Skeletal muscle satellite cell (primary cell): Measurements from ENCODE around the gene FOXN3.

ENCODE experiments used
- H3K27me3 ChIP-seq: 2 replicates; pipeline ENCODE4 v1.7.0; 2013; ENCODE audit warnings: low read length; ENCODE audit not compliant: control insufficient read depth, insufficient read depth
- H3K36me3 ChIP-seq: 2 replicates; pipeline ENCODE4 v1.7.0; 2013; ENCODE audit warnings: mild to moderate bottlenecking, control low read depth, low read length; ENCODE audit not compliant: insufficient read depth
- H3K4me1 ChIP-seq: 2 replicates; pipeline ENCODE4 v1.7.0; 2013; ENCODE audit warnings: low read length; ENCODE audit not compliant: control insufficient read depth, insufficient read depth
- H3K4me2 ChIP-seq: 2 replicates; pipeline ENCODE4 v1.7.0; 2013; ENCODE audit warnings: mild to moderate bottlenecking, low read length
- H3K4me3 ChIP-seq: 2 replicates; pipeline ENCODE4 v1.7.0; 2013; ENCODE audit warnings: low read length
- H3K9ac ChIP-seq: 2 replicates; pipeline ENCODE4 v1.7.0; 2013; ENCODE audit warnings: mild to moderate bottlenecking, low read depth, low read length, moderate library complexity
- H3K9me3 ChIP-seq: replicated peaks from 2 replicates; pipeline ENCODE4 v1.7.0; 2013; ENCODE audit warnings: mild to moderate bottlenecking, control low read depth, low read length

Gene FOXN3

DNA sequence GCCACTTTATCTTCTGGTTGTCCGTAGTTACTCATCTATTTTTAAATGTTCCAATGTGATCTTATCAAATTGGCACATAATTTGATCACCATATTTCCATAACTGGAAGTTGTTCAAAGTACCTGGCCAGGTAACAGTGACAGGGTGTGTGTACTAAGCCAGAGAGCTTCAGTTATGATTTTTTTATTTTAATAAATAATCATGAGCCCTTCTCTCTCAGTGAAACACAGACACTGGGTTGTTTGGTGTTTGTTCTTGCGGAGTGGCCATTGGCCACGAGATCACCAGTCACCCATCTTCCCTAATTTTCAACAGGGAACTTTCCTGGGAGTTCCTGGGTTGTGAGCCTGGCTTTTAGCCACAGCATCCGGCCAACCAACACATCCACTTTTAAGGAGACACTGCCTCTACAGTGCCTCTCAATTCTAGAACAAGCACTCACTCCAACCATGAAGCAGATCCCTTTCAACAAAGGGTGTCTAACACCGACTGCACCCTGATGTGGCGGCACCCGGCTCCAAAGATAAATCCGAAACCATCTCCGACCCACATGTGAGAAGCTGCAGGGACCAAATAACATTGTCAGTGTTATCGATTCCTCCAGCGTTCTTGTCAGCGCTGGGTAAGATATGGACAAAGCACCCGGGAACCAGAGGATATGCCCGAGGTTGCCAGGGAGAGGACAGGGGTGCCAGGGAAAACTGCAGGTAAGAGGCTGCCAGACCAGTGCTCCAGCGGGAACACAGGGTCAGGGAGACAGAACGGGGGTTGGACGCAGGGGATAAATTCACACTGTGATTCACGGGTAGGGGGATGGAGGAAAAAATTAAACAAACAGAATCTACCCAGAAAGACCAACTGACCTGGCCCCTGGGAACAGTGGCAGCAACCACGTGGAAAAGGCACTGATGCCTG is 49.9 kb downstream of the FOXN3 start:
- no peak overlapping the region for H3K9ac ChIP-seq
- peaks cover 21% of the 10 kb centered on the region for H3K4me1 ChIP-seq
- peak overlapping the region; percentile 14 for H3K4me2 ChIP-seq
- H3K4me3 ChIP-seq = no peak overlapping the region
- no peaks in the 10 kb centered on the region for H3K9me3 ChIP-seq
- H3K27me3 ChIP-seq = no peaks in the 10 kb centered on the region
- no peaks in the 10 kb centered on the region for H3K36me3 ChIP-seq

DNA sequence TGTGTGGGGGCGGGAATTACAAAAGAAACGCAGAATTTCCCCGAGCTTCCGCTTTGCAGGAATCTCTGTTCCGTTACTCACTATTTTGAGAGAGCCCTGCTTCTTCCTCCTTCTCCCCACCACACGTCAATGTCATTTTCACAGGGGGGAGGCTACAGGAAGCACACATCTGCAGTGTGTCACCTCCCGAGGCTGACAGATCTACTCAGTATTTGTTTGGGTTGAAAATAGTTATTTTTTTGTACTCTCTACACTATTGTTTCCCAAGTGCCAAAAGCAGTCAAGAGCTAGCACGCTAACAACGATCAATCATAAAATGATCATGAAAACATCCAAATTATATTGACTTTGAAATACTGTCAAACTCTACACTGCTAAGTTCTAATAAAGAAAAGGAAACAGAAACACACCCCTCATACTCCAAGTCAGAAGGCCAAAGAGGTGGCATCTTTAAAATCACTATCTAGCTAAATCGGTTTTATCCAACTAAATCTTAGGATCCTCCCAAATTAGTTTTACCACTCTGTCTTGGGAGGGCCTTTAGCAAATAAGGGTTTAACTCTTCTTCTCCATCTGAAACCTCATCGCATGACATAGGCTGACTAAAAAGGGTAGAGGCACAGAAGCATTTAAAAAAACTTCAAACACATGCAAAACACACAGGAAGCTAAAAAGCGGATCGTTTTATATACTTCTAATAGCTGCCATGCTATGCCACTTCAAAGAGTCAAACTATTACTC is 51.8 kb downstream of the FOXN3 start:
- H3K27me3 ChIP-seq = no peaks in the 10 kb centered on the region
- H3K4me3 ChIP-seq = no peak overlapping the region

DNA sequence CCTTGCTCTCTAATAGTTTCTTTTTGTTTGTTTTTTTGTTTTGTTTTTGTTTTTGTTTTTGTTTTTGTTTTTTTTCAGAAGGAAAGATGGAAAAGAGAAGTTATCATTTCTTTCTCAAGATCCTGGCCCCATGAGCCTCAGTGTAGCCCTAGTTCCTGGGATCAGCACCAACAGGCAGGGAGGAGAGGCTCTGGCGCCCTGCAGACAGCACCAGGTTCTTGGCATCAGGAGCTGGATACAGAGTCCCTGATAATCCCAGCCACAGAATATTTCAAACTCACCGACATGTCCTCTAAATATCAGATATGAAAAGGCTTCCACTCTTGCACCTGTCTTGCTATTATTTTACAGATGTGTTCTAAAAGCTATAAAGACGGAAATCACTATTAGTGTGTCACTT is 52.7 kb downstream of the FOXN3 start:
- Histone ChIP-seq H3K27me3 (no peaks in the 10 kb centered on the region), H3K4me3 (no peak overlapping the region), H3K9ac (no peak overlapping the region), H3K9me3 (no peaks in the 10 kb centered on the region), H3K36me3 (no peaks in the 10 kb centered on the region), H3K4me2 (no peak overlapping the region), H3K4me1 (no peaks in the 10 kb centered on the region)

More for the DNA sequence above, 51.8 kb downstream of the FOXN3 start:
- H3K9ac ChIP-seq = no peak overlapping the region
- peaks cover 2% of the 10 kb centered on the region for H3K4me1 ChIP-seq
- no peaks in the 10 kb centered on the region for H3K36me3 ChIP-seq
- H3K4me2 ChIP-seq = no peak overlapping the region
- no peaks in the 10 kb centered on the region for H3K9me3 ChIP-seq

DNA sequence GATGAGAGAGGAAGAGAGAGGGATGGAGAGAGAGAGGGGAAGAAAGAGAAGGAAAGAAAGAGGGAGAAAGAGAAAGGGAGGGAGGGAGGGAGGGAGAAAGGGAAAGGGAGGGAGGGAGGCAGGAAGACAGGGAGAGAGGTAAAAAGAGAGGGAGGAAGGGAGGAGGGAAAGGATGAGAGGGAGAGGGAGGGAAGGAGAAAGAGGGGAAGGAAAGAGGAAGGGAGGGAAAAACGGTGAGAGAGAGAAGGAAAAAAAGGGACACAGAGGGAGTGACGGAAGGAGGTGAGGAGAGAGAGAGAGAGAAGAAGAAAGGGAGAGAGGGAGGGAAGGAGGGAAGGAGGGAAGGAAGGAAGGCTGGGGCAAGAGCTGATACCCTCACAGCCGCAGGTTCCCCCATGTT is 56.8 kb downstream of the FOXN3 start:
- Histone ChIP-seq H3K9me3 (no peaks in the 10 kb centered on the region), H3K4me2 (no peak overlapping the region), H3K4me1 (no peaks in the 10 kb centered on the region), H3K4me3 (no peak overlapping the region), H3K36me3 (peaks cover 3% of the 10 kb centered on the region), H3K27me3 (no peaks in the 10 kb centered on the region), H3K9ac (no peak overlapping the region)

DNA sequence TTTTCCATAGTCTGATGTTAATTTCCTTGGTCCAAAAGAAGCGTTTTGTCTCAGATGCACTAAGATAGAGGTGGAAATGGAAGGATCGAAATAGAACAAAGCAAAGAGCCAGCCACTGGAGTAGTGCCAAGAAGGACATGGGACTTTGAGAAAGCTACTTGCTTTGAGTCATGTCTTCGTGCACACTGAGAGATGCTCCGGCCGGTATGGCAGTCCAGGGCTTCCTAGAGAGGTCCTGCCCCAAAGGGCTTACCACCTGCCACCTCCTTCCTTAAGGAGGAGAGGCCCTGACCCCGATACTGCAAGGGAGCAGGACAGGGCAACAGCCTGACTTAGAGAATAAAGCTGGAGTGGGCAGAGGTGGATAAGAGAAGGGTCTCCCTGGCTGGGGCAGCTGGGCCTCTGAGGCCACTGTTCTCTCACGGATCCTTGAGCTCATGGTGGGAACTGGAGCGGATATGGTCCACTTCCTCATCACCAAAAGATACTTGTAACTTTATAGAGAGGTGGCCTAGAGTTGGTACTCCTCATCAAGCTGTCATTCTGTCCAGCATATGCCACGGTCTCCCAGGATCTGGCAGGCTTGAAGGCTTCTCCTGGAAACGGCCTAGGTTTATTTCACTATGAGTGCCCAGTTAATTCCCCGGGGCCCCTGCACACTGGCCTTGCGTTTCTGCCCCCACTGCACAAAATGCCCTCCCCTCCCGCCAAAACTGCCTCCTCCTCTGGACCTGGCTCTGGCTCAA is 57.4 kb downstream of the FOXN3 start:
- Histone ChIP-seq H3K9me3 (no peaks in the 10 kb centered on the region), H3K36me3 (peaks cover 3% of the 10 kb centered on the region), H3K4me3 (no peak overlapping the region), H3K9ac (no peak overlapping the region), H3K4me2 (no peak overlapping the region), H3K27me3 (no peaks in the 10 kb centered on the region), H3K4me1 (no peaks in the 10 kb centered on the region)

DNA sequence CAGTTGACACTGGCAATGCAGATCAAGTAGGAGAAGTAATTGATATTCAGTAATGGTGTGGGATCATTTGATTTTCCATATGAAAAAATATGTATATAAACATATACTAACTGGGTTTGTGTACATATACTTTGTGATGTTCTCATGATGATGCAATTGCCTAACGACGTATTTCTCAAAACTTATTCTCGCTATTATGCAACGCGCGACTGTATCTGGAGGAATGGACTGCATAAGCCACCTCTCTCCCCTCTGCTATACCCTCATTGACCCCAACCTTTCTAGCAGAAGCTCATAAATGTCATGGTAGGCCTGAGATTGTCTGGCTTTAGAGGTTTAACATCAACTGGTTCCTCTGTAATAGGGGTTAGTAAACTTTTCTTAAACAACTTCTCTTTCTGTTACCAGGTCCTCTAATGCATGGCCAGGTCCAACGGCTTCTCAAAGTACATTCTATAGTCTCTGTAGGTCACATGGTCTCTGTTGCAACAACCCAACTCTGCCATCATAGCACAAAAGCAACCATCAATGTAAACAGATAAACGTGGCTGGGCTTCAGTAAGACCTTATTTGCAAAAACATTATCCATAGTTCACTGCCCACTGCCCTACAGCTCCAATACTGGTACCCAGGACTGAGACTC is 59.3 kb downstream of the FOXN3 start:
- no peak overlapping the region for H3K4me2 ChIP-seq
- H3K4me1 ChIP-seq = no peaks in the 10 kb centered on the region
- H3K27me3 ChIP-seq = no peaks in the 10 kb centered on the region
- H3K4me3 ChIP-seq = no peak overlapping the region
- H3K9ac ChIP-seq = no peak overlapping the region
- no peaks in the 10 kb centered on the region for H3K9me3 ChIP-seq
- peaks cover 3% of the 10 kb centered on the region for H3K36me3 ChIP-seq

DNA sequence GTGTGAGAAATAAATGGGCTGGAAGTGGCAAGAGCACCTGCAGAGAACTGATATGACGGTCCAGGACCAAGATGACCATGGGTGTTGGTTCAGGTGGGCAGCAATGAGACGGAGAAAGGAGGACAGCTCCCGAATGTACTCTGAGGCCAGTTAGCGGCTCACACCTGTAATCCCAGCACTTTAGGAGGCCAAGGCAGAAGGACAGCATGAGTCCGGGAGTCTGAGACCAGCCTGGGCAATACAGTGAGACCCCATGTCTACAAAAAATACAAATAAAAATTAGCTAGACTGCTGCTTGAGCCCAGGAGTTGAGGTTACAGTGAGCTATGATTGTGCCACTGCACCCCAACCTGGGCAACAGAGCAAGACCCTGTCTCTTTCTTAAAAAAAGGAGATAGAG is 60.1 kb downstream of the FOXN3 start:
- H3K9ac ChIP-seq = no peak overlapping the region
- H3K4me3 ChIP-seq = no peak overlapping the region
- H3K4me1 ChIP-seq = peaks cover 8% of the 10 kb centered on the region
- H3K4me2 ChIP-seq = no peak overlapping the region
- H3K9me3 ChIP-seq = no peaks in the 10 kb centered on the region
- no peaks in the 10 kb centered on the region for H3K27me3 ChIP-seq
- H3K36me3 ChIP-seq = peaks cover 3% of the 10 kb centered on the region

DNA sequence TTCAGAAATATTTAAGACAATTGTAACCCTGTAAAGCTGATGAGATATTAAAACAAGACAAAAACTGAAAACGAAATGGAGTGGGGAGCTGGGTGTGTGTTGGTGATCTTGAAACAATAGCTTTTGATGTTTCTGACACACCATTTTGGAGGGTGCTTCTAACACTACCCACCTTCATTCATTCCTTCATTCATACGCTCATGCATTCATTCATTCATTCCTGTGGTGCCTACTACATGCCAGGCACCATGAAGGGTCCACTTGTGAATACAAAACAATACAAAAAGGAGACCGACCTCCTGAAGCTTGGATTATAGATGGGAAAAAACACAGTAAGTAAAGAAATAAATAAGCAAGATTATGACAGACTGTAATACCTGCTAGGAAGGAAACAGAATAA is 60.5 kb downstream of the FOXN3 start:
- H3K27me3 ChIP-seq = no peaks in the 10 kb centered on the region
- H3K36me3 ChIP-seq = peaks cover 3% of the 10 kb centered on the region
- H3K4me3 ChIP-seq = no peak overlapping the region
- peaks cover 12% of the 10 kb centered on the region for H3K4me1 ChIP-seq
- no peak overlapping the region for H3K9ac ChIP-seq
- no peak overlapping the region for H3K4me2 ChIP-seq
- no peaks in the 10 kb centered on the region for H3K9me3 ChIP-seq

DNA sequence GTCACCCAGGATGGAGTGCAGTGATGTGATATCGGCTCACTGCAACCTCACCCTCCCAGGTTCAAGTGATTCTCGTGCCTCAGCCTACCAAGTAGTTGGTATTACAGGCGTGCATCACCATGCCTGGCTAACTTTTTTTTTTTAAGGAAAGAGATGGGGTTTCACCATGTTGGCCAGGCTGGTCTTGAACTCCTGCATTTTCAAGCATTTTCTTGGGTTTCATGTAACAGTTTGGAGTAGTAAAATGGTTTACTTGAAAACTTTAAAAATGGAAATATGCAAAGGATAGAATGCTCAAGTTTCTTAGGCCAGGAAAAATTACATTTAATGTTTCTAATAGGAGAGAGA is 63.3 kb downstream of the FOXN3 start:
- Histone ChIP-seq H3K27me3 (no peaks in the 10 kb centered on the region), H3K9me3 (no peaks in the 10 kb centered on the region), H3K36me3 (peaks cover 14% of the 10 kb centered on the region), H3K9ac (no peak overlapping the region), H3K4me2 (no peak overlapping the region), H3K4me3 (no peak overlapping the region), H3K4me1 (peaks cover 31% of the 10 kb centered on the region)

DNA sequence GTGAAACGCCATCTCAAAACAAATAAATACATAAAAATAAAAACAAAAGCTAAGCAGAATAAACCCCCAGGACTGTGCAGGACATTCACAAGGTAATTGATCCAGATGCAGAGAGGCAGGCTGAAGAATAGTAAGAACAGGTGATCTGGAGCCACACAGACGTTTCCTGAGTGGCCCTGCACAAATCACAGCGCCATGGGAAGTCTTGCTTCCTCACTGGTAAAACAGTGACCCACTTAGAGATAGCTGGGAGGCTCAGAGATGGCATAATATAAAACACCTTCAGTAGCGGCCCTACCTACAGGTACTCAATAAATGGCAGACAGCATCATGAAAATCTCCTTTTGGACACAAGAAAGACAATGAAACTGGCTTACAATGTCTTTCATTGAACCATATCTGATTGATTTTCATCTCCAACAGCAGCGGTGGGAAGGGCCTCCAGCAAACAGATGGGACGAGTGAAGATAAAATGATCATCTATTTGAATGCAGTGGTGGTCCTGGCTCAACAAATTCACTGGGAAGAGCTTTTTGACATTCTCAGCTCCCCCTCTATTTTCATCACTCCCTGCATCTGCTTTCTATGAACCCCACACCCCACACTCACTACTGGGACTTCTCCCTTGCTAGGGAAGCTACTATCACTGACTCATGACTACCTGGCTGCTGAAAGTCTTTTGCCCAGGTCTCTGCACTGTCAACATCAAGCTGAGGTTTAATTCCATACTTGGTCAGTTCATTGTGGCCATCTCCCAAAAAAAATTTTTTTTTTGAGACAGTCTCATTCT is 63.9 kb downstream of the FOXN3 start:
- Histone ChIP-seq H3K27me3 (no peaks in the 10 kb centered on the region), H3K4me1 (peaks cover 37% of the 10 kb centered on the region), H3K9me3 (no peaks in the 10 kb centered on the region), H3K4me3 (no peak overlapping the region), H3K36me3 (peaks cover 17% of the 10 kb centered on the region), H3K9ac (no peak overlapping the region), H3K4me2 (no peak overlapping the region)
